SK-N-SH treated with all-trans-retinoic acid at 6 μM for 48 hours (cell line): ENCODE data around the gene SLC3A2.

ENCODE experiments used
- ATAC-seq: fragments of 200-7000 bp; cut with Tn5 transposase; 3 replicates; pipeline ENCODE4 v1.9.1; 2020; ENCODE audit warnings: mild to moderate bottlenecking, moderate library complexity
- ARNTL ChIP-seq: fragments of 450-650 bp; formaldehyde crosslinking; IDR thresholded peaks from 2 replicates; pipeline ENCODE4 v1.5.0; 2020; ENCODE audit warnings: low read depth, mild to moderate bottlenecking, moderate library complexity, borderline replicate concordance
- BACH2 ChIP-seq: fragments of 250-450 bp; sonication (Bioruptor Pico); IDR thresholded peaks from 2 replicates; pipeline ENCODE4 v1.9.0; 2021; ENCODE audit warnings: mild to moderate bottlenecking, borderline replicate concordance
- CREB5 ChIP-seq: fragments of 250-450 bp; sonication (Bioruptor Pico); IDR thresholded peaks from 2 replicates; pipeline ENCODE4 v1.5.1; 2020; ENCODE audit warnings: low read depth, mild to moderate bottlenecking, moderate library complexity
- CSDC2 ChIP-seq: fragments of 250-450 bp; sonication (Bioruptor Pico); IDR thresholded peaks from 2 replicates; pipeline ENCODE4 v1.5.0; 2020; ENCODE audit warnings: mild to moderate bottlenecking, moderate library complexity
- CSRNP3 ChIP-seq: fragments of 250-450 bp; sonication (Bioruptor Pico); IDR thresholded peaks from 2 replicates; pipeline ENCODE4 v1.5.1; 2021; ENCODE audit warnings: mild to moderate bottlenecking, moderate library complexity
- ESRRG ChIP-seq: fragments of 250-450 bp; sonication (Bioruptor Pico); IDR thresholded peaks from 2 replicates; pipeline ENCODE4 v1.6.1; 2021; ENCODE audit warnings: mild to moderate bottlenecking
- GLIS3 ChIP-seq: fragments of 250-450 bp; sonication (Bioruptor Pico); IDR thresholded peaks from 2 replicates; pipeline ENCODE4 v1.5.0; 2020; ENCODE audit warnings: mild to moderate bottlenecking, moderate library complexity
- OSR1 ChIP-seq: fragments of 250-450 bp; sonication (Bioruptor Pico); IDR thresholded peaks from 2 replicates; pipeline ENCODE4 v1.8.0; 2022; ENCODE audit warnings: moderate library complexity, mild to moderate bottlenecking, inconsistent platforms
- PATZ1 ChIP-seq: fragments of 250-450 bp; sonication (Bioruptor Pico); IDR thresholded peaks from 2 replicates; pipeline ENCODE4 v1.8.0; 2020; ENCODE audit warnings: mild to moderate bottlenecking, moderate library complexity, borderline replicate concordance
- PPARA ChIP-seq: fragments of 250-450 bp; sonication (Bioruptor Pico); IDR thresholded peaks from 2 replicates; pipeline ENCODE4 v1.5.0; 2020; ENCODE audit warnings: mild to moderate bottlenecking, borderline replicate concordance
- RARB ChIP-seq: fragments of 250-450 bp; sonication (Bioruptor Pico); IDR thresholded peaks from 2 replicates; pipeline ENCODE4 v1.8.0; 2021; ENCODE audit warnings: mild to moderate bottlenecking, moderate library complexity
- TCF4 ChIP-seq: fragments of 250-450 bp; sonication (Bioruptor Pico); IDR thresholded peaks from 2 replicates; pipeline ENCODE4 v1.8.0; 2021; ENCODE audit warnings: mild to moderate bottlenecking, moderate library complexity, borderline replicate concordance
- TOX ChIP-seq: fragments of 250-450 bp; sonication (Bioruptor Pico); IDR thresholded peaks from 2 replicates; pipeline ENCODE4 v1.8.0; 2021; ENCODE audit warnings: mild to moderate bottlenecking, moderate library complexity, borderline replicate concordance
- ZC3H10 ChIP-seq: fragments of 250-450 bp; sonication (Bioruptor Pico); IDR thresholded peaks from 2 replicates; pipeline ENCODE4 v1.5.1; 2021; ENCODE audit warnings: mild to moderate bottlenecking, moderate library complexity
- ZFP3 ChIP-seq: fragments of 250-450 bp; sonication (Bioruptor Pico); IDR thresholded peaks from 2 replicates; pipeline ENCODE4 v1.5.0; 2020; ENCODE audit warnings: mild to moderate bottlenecking, moderate library complexity
- ZNF565 ChIP-seq: fragments of 450-650 bp; formaldehyde crosslinking; conservative IDR thresholded peaks from 2 replicates; pipeline ENCODE4 v1.5.0; 2020; ENCODE audit warnings: low read depth, mild to moderate bottlenecking, moderate library complexity
- ZNF70 ChIP-seq: fragments of 450-650 bp; formaldehyde crosslinking; IDR thresholded peaks from 2 replicates; pipeline ENCODE4 v1.5.0; 2020; ENCODE audit warnings: mild to moderate bottlenecking, moderate library complexity
- ZNF8 ChIP-seq: fragments of 450-650 bp; formaldehyde crosslinking; IDR thresholded peaks from 2 replicates; pipeline ENCODE4 v1.5.0; 2020; ENCODE audit warnings: mild to moderate bottlenecking, moderate library complexity
- TF ChIP-seq, protein P1 (sequence below): fragments of 250-450 bp; sonication (Bioruptor Pico); IDR thresholded peaks from 2 replicates; pipeline ENCODE4 v1.8.0; 2021; ENCODE audit warnings: low read depth, mild to moderate bottlenecking, moderate library complexity, borderline replicate concordance
- TF ChIP-seq, protein P2 (sequence below): fragments of 250-450 bp; sonication (Bioruptor Pico); IDR thresholded peaks from 2 replicates; pipeline ENCODE4 v1.5.0; 2020; ENCODE audit warnings: mild to moderate bottlenecking, moderate library complexity

Gene SLC3A2

GRCh38 chr11:62902932-62903331 lies 22.2 kb downstream of the SLC3A2 start:
- no peak for TF ChIP-seq GLIS3
- no peak for TF ChIP-seq ZNF8 (CRISPR knock-in tag)
- no peak for TF ChIP-seq ZNF565 (CRISPR knock-in tag)
- no peak for TF ChIP-seq OSR1 (CRISPR knock-in tag)
- no peak for TF ChIP-seq TCF4
- no peak for TF ChIP-seq RARB (CRISPR knock-in tag)
- TF ChIP-seq ARNTL: no peak
- no peak for TF ChIP-seq TOX
- no peak for TF ChIP-seq ZC3H10 (CRISPR knock-in tag)
- TF ChIP-seq PATZ1: no peak
- no peak for TF ChIP-seq CSDC2
- TF ChIP-seq CSRNP3 (CRISPR knock-in tag): no peak
- ATAC-seq: no peak

DNA sequence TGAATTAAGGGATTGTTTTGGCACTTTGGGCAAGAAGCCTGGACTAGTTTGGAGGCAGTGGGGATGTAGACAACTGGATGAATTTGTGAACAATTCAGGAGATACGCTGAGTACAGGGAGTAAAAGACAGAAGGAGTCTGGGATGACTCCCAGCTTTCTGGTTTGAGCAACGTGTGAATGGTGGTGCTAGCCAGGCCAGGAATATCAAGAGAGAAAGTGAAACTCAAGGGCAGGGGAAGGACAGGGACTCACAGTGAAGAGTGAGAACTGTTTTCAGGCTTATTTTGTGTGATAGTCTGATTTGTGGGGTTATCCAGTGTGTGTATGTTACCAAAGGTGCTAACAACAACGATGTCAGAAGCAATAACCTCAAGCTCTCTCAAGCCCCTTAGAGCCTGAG lies 24.6 kb downstream of the SLC3A2 start:
- no peak for TF ChIP-seq CREB5 (CRISPR knock-in tag)
- no peak for TF ChIP-seq ZC3H10 (CRISPR knock-in tag)
- TF ChIP-seq CSRNP3 (CRISPR knock-in tag): no peak
- no peak for TF ChIP-seq ZNF565 (CRISPR knock-in tag)
- no peak for TF ChIP-seq GLIS3
- TF ChIP-seq, protein P1, sequence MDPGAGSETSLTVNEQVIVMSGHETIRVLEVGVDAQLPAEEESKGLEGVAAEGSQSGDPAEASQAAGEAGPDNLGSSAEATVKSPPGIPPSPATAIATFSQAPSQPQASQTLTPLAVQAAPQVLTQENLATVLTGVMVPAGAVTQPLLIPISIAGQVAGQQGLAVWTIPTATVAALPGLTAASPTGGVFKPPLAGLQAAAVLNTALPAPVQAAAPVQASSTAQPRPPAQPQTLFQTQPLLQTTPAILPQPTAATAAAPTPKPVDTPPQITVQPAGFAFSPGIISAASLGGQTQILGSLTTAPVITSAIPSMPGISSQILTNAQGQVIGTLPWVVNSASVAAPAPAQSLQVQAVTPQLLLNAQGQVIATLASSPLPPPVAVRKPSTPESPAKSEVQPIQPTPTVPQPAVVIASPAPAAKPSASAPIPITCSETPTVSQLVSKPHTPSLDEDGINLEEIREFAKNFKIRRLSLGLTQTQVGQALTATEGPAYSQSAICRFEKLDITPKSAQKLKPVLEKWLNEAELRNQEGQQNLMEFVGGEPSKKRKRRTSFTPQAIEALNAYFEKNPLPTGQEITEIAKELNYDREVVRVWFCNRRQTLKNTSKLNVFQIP: no peak
- TF ChIP-seq OSR1 (CRISPR knock-in tag): no peak
- TF ChIP-seq CSDC2: no peak
- no peak for TF ChIP-seq PPARA
- no peak for TF ChIP-seq ARNTL
- TF ChIP-seq ESRRG (CRISPR knock-in tag): no peak
- TF ChIP-seq, all 23 proteins: peak for 0
- peak; percentile 46 for ATAC-seq

GRCh38 chr11:62905927-62906531 lies 25.3 kb downstream of the SLC3A2 start:
- TF ChIP-seq TCF4: no peak
- no peak for TF ChIP-seq CREB5 (CRISPR knock-in tag)
- TF ChIP-seq, protein P2, sequence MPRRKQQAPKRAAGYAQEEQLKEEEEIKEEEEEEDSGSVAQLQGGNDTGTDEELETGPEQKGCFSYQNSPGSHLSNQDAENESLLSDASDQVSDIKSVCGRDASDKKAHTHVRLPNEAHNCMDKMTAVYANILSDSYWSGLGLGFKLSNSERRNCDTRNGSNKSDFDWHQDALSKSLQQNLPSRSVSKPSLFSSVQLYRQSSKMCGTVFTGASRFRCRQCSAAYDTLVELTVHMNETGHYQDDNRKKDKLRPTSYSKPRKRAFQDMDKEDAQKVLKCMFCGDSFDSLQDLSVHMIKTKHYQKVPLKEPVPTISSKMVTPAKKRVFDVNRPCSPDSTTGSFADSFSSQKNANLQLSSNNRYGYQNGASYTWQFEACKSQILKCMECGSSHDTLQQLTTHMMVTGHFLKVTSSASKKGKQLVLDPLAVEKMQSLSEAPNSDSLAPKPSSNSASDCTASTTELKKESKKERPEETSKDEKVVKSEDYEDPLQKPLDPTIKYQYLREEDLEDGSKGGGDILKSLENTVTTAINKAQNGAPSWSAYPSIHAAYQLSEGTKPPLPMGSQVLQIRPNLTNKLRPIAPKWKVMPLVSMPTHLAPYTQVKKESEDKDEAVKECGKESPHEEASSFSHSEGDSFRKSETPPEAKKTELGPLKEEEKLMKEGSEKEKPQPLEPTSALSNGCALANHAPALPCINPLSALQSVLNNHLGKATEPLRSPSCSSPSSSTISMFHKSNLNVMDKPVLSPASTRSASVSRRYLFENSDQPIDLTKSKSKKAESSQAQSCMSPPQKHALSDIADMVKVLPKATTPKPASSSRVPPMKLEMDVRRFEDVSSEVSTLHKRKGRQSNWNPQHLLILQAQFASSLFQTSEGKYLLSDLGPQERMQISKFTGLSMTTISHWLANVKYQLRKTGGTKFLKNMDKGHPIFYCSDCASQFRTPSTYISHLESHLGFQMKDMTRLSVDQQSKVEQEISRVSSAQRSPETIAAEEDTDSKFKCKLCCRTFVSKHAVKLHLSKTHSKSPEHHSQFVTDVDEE (CRISPR knock-in tag): no peak
- TF ChIP-seq OSR1 (CRISPR knock-in tag): no peak
- TF ChIP-seq ZFP3 (CRISPR knock-in tag): no peak
- no peak for TF ChIP-seq CSDC2
- no peak for TF ChIP-seq BACH2 (CRISPR knock-in tag)
- no peak for TF ChIP-seq ESRRG (CRISPR knock-in tag)
- TF ChIP-seq ZC3H10 (CRISPR knock-in tag): no peak
- TF ChIP-seq TOX: no peak
- TF ChIP-seq ZNF565 (CRISPR knock-in tag): no peak
- TF ChIP-seq ZNF8 (CRISPR knock-in tag): no peak
- no peak for TF ChIP-seq ZNF70 (CRISPR knock-in tag)
- TF ChIP-seq, all 23 proteins: peak for 0
- ATAC-seq: peak; percentile 95
